Adrenal gland (tissue), 12 donors: ENCODE data around the gene SRSF12. TPM values are rescaled to one million over a fixed set of nuclear protein-coding genes. Genes with fewer than 3 reads are reported as not detected.

Experiments
- DNase-seq, 7 donors: peaks; one replicate each; pipeline ENCODE4 v3.0.0-alpha.2; 2019 to 2020
- H3K27ac ChIP-seq, 5 donors: fragments of 200-600 bp; sonication (generic) in 4 of 5; 1 replicate in 3 of 5; 2 replicates in 2 of 5; pipeline versions ENCODE4 v1.5.1 to v1.8.0; 2016 to 2020; ENCODE audit warnings: mild to moderate bottlenecking in 1 of 5
- H3K27me3 ChIP-seq: fragments of 200-600 bp; 2 replicates; pipeline ENCODE4 v1.8.0; 2021
- H3K36me3 ChIP-seq, 2 donors: fragments of 200-600 bp; replicated peaks in 1 of 2; 1 replicate in 1 of 2; 2 replicates in 1 of 2; pipeline versions ENCODE4 v1.5.1 to v1.8.0; 2018 to 2022
- H3K4me1 ChIP-seq, 2 donors: fragments of 200-600 bp; replicated peaks in 1 of 2; 1 replicate in 1 of 2; 2 replicates in 1 of 2; pipeline versions ENCODE4 v1.5.1 to v1.8.0; 2018 to 2021
- H3K4me3 ChIP-seq, 4 donors: fragments of 200-600 bp; sonication (generic) in 3 of 4; one replicate each; pipeline ENCODE4 v1.5.1; 2016 to 2018
- H3K9me3 ChIP-seq, 3 donors: fragments of 200-600 bp; sonication (generic) in 1 of 3; replicated peaks in 1 of 3; 1 replicate in 2 of 3; 2 replicates in 1 of 3; pipeline versions ENCODE4 v1.5.1 to v1.8.0; 2016 to 2021
- POLR2A ChIP-seq, 2 donors: fragments of 450-650 bp; IDR thresholded peaks; one replicate each; pipeline ENCODE4 v1.6.1; 2017; ENCODE audit warnings: antibody characterized with exemption in 2 of 2, mild to moderate bottlenecking in 2 of 2, moderate library complexity in 1 of 2
- WGBS, 4 donors: extraction: QIAGEN DNeasy Blood & Tissue Kit in 2 of 4; methylation state at CpG; one replicate each; pipeline versions ENCODE4 v1.1.5 to v1.1.7; 2013 to 2017; 5-methylcytosine and 5-hydroxymethylcytosine counted together
- intact Hi-C, 2 donors: fragments of 100-400 bp; cut with DNase I; formaldehyde crosslinking; loops; one replicate each; pipeline versions ENCODE4 v1.14.1 to v1.15.0; 2022 to 2023
- polyA plus RNA-seq, 3 donors: library from polyadenylated mRNA; stranded (reverse); fragments of 200-250 nt in 2 of 3; fragments of 350-450 nt in 1 of 3; fragmentation: Illumina TruSeq in 1 of 3; extraction: RNeasy Lipid Tissue Mini Kit (QIAGEN cat#74804) in 1 of 3; gene quantifications; one replicate each; pipeline ENCODE4 v1.2.3, GENCODE V29; 2013 to 2014
- total RNA-seq, 9 donors: library from RNA; depleted of rRNA in 4 of 9; stranded (reverse); fragments of >200 nt in 4 of 9; fragments of 120-200 nt in 1 of 9; fragmentation: NEBNext Ultra II Directional in 1 of 9; extraction: Animal tissue kit (Norgen Biotek cat#: 25700) in 1 of 9; gene quantifications; one replicate each; pipeline versions ENCODE4 v1.1.0 to v1.2.4, GENCODE V29; 2013 to 2023
- TF ChIP-seq, protein P1 (sequence below), 6 experiments: fragments of 450-650 bp in 4 of 6; fragments of 200-600 bp in 2 of 6; sonication (generic) in 1 of 6; IDR thresholded peaks; 1 replicate in 5 of 6; 2 replicates in 1 of 6; pipeline versions ENCODE4 v1.5.1 to v1.8.0; 2016 to 2021; ENCODE audit warnings: antibody characterized with exemption in 6 of 6, mild to moderate bottlenecking in 2 of 6, moderate library complexity in 1 of 6
- donor health status: healthy with polysubstance abuse.
- donor health status: Bipolar disorder and iron deficiency.
- donor health status: DM: yes; HTN: yes; CAD: no.
- donor health status: DM: no; HTN: no; CAD: no.
- donor health status: DM: no; HTN: no; CAD: no.
- donor health status: DM: yes; HTN: yes; CAD: no.

The SRSF12 gene
- total and polyA plus RNA-seq, 12 donors: 0.26 to 2.2 (median 0.81) TPM; not detected in 1

DNA sequence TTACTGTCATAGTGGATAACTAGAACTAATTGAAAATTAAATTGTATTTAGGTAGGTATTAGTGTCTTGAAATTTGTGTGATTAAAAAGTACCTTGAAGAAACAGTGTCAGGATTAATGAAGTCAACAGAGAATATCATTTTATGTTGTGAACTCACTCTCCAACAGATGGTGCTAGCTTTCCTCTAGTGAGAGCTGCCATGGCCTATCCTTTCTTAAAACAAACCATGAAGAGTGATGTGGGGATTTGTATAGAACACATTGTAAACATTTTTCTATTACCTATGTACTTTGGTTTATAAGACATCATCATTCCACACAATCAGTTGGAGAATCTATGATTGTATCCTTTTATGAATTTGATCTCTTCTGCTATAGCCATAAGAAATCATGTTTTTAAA is 4.8 kb upstream of the SRSF12 start:
- no peak for DNase-seq
- Histone ChIP-seq H3K27ac (no peak overlapping the region), H3K36me3 (no peaks in the 10 kb centered on the region), H3K4me3 (no peak overlapping the region), H3K27me3 (no peaks in the 10 kb centered on the region), H3K4me1 (no peaks in the 10 kb centered on the region), H3K9me3 (no peaks in the 10 kb centered on the region)
- intact Hi-C loops: no loop called here
- TF ChIP-seq, protein P1, sequence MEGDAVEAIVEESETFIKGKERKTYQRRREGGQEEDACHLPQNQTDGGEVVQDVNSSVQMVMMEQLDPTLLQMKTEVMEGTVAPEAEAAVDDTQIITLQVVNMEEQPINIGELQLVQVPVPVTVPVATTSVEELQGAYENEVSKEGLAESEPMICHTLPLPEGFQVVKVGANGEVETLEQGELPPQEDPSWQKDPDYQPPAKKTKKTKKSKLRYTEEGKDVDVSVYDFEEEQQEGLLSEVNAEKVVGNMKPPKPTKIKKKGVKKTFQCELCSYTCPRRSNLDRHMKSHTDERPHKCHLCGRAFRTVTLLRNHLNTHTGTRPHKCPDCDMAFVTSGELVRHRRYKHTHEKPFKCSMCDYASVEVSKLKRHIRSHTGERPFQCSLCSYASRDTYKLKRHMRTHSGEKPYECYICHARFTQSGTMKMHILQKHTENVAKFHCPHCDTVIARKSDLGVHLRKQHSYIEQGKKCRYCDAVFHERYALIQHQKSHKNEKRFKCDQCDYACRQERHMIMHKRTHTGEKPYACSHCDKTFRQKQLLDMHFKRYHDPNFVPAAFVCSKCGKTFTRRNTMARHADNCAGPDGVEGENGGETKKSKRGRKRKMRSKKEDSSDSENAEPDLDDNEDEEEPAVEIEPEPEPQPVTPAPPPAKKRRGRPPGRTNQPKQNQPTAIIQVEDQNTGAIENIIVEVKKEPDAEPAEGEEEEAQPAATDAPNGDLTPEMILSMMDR (IDR thresholded peaks at IDR 0.05): peak in 5 of 6 experiments; percentile 19 to 53 (median 34)
- TF ChIP-seq POLR2A (IDR thresholded peaks at IDR 0.05): no peak

DNA sequence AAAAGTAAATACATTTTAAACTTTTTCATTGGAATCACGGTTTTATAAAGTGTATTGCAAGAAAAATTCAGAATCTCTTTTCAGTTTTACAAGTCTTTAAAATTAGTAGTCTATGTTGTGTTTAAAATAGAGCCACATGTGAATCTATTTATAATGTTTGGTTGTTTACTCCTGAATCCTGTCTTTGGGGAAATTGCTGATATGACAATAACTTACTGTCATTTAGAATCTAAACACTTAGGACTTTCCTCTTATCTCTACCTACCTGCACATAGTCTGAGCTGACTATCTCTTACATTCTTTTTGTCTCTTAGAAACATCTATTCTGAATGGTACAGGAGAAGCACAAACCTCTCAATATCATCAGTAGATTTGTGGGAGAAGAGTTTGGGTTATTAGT is 4.1 kb upstream of the SRSF12 start:
- TF ChIP-seq, protein P1 (IDR thresholded peaks at IDR 0.05): no peak
- no peak for TF ChIP-seq POLR2A (IDR thresholded peaks at IDR 0.05)
- Histone ChIP-seq H3K36me3 (no peaks in the 10 kb centered on the region), H3K4me3 (no peak overlapping the region), H3K27ac (no peak overlapping the region), H3K27me3 (no peaks in the 10 kb centered on the region), H3K4me1 (peaks cover under 1 to 3% of the 10 kb centered on the region in 2 donors), H3K9me3 (no peaks in the 10 kb centered on the region)
- intact Hi-C loops: no loop called here
- DNase-seq: no peak
- 81 to 87% (median 84%) methylated on average over 1 of the region's 1 CpG for WGBS, 4 donors

DNA sequence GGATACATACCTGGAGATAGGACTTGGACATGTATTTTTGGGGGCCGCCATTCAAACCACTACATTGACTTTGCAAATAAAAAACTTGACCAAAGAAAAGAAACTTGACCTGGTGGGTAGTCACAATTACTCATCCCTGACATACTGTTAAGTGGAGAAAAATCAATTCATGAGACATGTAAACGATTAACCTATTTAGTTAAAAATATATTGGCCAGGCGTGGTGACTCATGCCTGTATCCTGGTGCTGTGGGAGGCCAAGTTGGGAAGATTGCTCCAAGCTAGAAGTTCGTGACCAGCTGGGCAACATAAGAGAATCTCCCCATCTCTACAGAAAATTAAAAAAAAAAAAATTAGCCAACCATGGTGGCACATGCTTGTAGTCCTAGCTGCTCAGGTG is 2.5 kb upstream of the SRSF12 start:
- no peaks in the 10 kb centered on the region for H3K36me3 ChIP-seq
- H3K4me1 ChIP-seq: peaks cover 4 to 6% of the 10 kb centered on the region in 2 donors
- H3K4me3 ChIP-seq: no peak overlapping the region
- intact Hi-C loops: no loop called here
- TF ChIP-seq, protein P1 (IDR thresholded peaks at IDR 0.05): no peak
- no peak for TF ChIP-seq POLR2A (IDR thresholded peaks at IDR 0.05)
- DNase-seq: no peak
- no peak overlapping the region for H3K27ac ChIP-seq
- no peaks in the 10 kb centered on the region for H3K9me3 ChIP-seq
- 82 to 85% (median 85%) methylated on average over 4 of the region's 4 CpGs for WGBS, 4 donors
- no peaks in the 10 kb centered on the region for H3K27me3 ChIP-seq

DNA sequence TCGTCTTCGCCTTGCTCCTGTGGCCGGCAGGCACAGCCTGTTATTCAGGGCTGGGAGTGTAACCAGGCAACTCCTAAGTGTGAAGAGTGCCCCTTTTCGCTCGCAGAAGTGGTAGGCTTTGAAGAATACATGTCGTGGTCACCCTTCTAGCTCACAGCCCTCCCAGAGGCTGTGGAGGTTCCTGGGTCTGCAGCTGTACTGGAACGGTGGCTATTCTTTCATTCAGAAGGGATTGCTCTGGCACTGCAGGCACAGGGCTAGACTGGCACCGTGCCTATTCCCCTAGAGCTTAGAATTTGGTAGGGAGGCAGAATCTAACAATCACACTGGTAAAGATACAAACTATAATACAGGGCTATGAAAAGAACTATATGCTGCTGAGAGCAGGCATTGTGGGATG is 1.1 kb upstream of the SRSF12 start:
- Histone ChIP-seq H3K4me1 (peaks cover 4 to 6% of the 10 kb centered on the region in 2 donors), H3K27ac (no peak overlapping the region), H3K36me3 (no peaks in the 10 kb centered on the region), H3K4me3 (no peak overlapping the region), H3K27me3 (no peaks in the 10 kb centered on the region), H3K9me3 (no peaks in the 10 kb centered on the region)
- TF ChIP-seq, protein P1 (IDR thresholded peaks at IDR 0.05): no peak
- TF ChIP-seq POLR2A (IDR thresholded peaks at IDR 0.05): no peak
- 86 to 94% (median 90%) methylated on average over 7 to 8 of the region's 8 CpGs for WGBS, 4 donors
- DNase-seq: peak in 3 of 7 donors; percentile 34 to 56 (median 43)
- intact Hi-C loops: no loop called here
